COR-L47 (cell line): ENCODE measurements around the gene FASTKD2.

Experiments used
- DNase-seq: peaks from one replicate; lab custom pipeline; 2025; lab: John Stamatoyannopoulos, UW

Gene FASTKD2

DNA sequence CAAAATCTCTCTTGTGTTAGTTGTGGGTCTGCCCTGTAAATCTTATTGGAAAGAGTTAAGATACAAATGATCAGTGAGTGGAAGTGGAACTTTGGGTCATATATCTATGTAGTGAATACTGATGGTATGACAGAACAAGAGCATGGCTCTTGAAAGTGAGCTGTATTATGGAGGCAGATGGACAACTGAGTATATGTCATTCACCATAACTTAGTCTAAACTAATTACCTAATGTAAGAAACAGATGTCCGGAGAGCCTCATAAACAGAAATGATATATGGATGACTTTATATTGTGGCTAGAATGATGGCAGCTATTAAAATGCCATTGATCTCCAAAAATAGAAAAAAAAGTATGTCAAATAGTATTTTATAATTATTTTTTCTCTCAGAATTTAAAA is 72.4 kb downstream of the FASTKD2 start:
- no peak for DNase-seq

DNA sequence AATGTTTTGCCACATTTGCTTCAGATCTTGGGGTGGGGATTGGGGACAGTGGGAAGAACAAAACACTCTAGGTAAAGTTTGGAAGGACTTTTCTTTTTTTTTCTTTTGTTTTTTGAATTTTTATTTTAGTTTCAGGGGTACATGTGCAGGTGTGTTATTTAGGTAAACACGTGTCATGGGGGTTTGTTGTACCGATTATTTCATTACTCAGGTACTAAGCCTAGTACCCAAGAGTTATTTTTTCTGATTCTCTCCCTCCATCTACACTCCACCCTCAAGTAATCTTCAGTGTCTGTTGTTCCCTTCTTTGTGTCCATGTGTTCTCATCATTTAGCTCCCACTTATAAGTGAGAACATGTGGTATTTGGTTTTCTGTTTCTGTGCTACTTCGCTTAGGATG is 73.3 kb downstream of the FASTKD2 start:
- no peak for DNase-seq

DNA sequence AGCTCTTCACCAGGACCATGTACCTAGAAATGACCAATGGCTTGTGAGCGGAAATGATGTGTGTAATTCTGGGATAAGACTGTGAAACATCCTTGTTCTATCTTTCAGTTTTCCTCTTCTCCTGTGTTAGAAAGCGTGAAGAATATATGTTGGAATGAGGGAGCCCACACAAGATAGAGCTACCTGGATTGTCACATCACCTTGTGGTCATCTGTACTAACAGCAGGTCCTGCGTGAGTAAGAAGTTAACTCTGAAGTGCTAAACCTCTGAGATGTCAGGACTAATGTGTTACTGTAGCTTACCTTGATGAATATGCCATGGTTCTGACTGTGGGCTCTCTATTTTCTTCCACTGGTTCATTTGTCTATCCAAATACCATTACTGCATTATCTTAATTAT is 75.6 kb downstream of the FASTKD2 start:
- no peak for DNase-seq
